ENCODE results near the gene CXCL8. TPM values are rescaled to one million over a fixed set of nuclear protein-coding genes. Genes with fewer than 3 reads are reported as not detected.

CXCL8 gene
- total RNA-seq, 1 donor from 2014 or later = 0.30 TPM

DNA sequence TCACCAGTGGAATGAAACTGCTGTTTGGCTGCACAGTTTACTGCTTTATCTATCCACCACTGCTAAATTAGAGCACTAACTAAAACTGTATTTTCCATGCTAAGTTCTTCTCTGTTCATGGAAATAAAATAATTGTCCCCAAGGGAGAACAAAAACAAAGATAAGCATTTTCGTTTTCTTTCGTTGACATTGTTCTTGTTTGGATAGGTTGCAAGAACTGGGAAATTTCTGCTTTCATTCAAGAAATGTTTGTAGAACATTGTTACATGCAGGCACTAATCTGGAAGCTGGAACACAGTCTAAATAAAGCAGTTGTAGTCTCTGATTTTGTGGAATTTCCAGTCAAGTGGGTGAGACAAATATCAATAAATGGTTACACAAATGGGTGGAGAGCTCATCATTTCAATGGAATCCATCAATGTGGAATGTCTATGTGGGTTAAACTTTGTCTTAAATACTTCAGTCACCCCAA, 5.8 kb upstream of the CXCL8 start:
- intact Hi-C loops (cut with micrococcal nuclease) = loop anchor here (10.0 kb wide), 1 partner anchor 140 kb away; no protein-coding TSS in a partner anchor
- no peak overlapping the region for H3K4me3 ChIP-seq
- H3K27me3 ChIP-seq (ENCODE audit: low read depth) = no peaks in the 10 kb centered on the region
- TF ChIP-seq, protein P1, sequence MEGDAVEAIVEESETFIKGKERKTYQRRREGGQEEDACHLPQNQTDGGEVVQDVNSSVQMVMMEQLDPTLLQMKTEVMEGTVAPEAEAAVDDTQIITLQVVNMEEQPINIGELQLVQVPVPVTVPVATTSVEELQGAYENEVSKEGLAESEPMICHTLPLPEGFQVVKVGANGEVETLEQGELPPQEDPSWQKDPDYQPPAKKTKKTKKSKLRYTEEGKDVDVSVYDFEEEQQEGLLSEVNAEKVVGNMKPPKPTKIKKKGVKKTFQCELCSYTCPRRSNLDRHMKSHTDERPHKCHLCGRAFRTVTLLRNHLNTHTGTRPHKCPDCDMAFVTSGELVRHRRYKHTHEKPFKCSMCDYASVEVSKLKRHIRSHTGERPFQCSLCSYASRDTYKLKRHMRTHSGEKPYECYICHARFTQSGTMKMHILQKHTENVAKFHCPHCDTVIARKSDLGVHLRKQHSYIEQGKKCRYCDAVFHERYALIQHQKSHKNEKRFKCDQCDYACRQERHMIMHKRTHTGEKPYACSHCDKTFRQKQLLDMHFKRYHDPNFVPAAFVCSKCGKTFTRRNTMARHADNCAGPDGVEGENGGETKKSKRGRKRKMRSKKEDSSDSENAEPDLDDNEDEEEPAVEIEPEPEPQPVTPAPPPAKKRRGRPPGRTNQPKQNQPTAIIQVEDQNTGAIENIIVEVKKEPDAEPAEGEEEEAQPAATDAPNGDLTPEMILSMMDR (IDR thresholded peaks at IDR 0.05; ENCODE audit: borderline replicate concordance) = no peak
- no peaks in the 10 kb centered on the region for H3K9me3 ChIP-seq (replicated peaks)
- peaks cover 45% of the 10 kb centered on the region for H3K4me1 ChIP-seq
- H3K36me3 ChIP-seq = no peaks in the 10 kb centered on the region
- H3K27ac ChIP-seq (replicated peaks) = peak overlapping the region; percentile 52
- no peak for DNase-seq

DNA sequence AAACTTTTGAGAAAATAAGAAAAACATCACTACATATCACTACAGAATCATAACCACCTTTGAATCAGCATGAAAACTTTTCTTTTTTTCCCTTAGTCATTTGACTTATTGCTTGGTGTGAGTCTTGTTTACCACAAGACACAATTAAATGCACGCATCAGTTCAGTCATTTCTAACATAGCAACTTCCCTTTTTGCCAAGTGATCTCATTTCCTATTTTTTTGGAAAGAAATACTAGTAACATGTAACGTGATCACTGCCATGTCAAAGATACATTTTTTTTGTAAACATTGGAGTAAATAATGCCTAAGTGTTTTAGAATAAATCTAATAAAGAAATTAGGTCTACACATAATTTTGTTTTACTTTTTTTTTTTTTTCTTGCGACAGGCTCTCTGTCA, 5.1 kb upstream of the CXCL8 start:
- Histone ChIP-seq H3K4me1 (peaks cover 45% of the 10 kb centered on the region), H3K9me3 (replicated peaks) (no peaks in the 10 kb centered on the region), H3K27ac (replicated peaks) (peak overlapping the region; percentile 52), H3K27me3 (ENCODE audit: low read depth) (no peaks in the 10 kb centered on the region), H3K36me3 (no peaks in the 10 kb centered on the region), H3K4me3 (no peak overlapping the region)
- intact Hi-C loops (cut with micrococcal nuclease) = loop anchor here (10.0 kb wide), 1 partner anchor 140 kb away; no protein-coding TSS in a partner anchor
- TF ChIP-seq, protein P1 (IDR thresholded peaks at IDR 0.05; ENCODE audit: borderline replicate concordance) = no peak
- no peak for DNase-seq

DNA sequence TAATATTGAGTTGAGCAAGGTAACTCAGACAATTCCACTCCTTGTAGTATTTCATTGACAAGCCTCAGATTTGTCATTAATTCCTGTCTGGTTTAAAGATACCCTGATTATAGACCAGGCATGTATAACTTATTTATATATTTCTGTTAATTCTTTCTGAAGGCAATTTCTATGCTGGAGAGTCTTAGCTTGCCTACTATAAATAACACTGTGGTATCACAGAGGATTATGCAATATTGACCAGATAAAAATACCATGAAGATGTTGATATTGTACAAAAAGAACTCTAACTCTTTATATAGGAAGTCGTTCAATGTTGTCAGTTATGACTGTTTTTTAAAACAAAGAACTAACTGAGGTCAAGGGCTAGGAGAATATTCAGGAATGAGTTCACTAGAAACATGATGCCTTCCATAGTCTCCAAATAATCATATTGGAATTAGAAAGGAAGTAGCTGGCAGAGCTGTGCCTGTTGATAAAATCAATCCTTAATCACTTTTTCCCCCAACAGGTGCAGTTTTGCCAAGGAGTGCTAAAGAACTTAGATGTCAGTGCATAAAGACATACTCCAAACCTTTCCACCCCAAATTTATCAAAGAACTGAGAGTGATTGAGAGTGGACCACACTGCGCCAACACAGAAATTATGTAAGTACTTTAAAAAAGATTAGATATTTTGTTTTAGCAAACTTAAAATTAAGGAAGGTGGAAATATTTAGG, 821 bp downstream of the CXCL8 start:
- Histone ChIP-seq H3K27ac (replicated peaks) (no peak overlapping the region), H3K27me3 (ENCODE audit: low read depth) (no peaks in the 10 kb centered on the region), H3K4me3 (no peak overlapping the region), H3K4me1 (peaks cover 19% of the 10 kb centered on the region), H3K36me3 (no peaks in the 10 kb centered on the region), H3K9me3 (replicated peaks) (peaks cover 8% of the 10 kb centered on the region)
- no peak for DNase-seq
- TF ChIP-seq, protein P1 (IDR thresholded peaks at IDR 0.05; ENCODE audit: borderline replicate concordance) = no peak
- intact Hi-C loops (cut with micrococcal nuclease) = no loop called here

DNA sequence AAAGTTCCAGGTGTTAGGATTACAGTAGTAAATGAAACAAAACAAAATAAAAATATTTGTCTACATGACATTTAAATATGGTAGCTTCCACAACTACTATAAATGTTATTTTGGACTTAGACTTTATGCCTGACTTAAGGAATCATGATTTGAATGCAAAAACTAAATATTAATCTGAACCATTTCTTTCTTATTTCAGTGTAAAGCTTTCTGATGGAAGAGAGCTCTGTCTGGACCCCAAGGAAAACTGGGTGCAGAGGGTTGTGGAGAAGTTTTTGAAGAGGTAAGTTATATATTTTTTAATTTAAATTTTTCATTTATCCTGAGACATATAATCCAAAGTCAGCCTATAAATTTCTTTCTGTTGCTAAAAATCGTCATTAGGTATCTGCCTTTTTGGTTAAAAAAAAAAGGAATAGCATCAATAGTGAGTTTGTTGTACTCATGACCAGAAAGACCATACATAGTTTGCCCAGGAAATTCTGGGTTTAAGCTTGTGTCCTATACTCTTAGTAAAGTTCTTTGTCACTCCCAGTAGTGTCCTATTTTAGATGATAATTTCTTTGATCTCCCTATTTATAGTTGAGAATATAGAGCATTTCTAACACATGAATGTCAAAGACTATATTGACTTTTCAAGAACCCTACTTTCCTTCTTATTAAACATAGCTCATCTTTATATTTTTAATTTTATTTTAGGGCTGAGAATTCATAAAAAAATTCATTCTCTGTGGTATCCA, 1.6 kb downstream of the CXCL8 start:
- Histone ChIP-seq H3K27ac (replicated peaks) (no peak overlapping the region), H3K36me3 (no peaks in the 10 kb centered on the region), H3K4me3 (no peak overlapping the region), H3K9me3 (replicated peaks) (peaks cover 8% of the 10 kb centered on the region), H3K27me3 (ENCODE audit: low read depth) (no peaks in the 10 kb centered on the region), H3K4me1 (peaks cover 19% of the 10 kb centered on the region)
- intact Hi-C loops (cut with micrococcal nuclease) = no loop called here
- TF ChIP-seq, protein P1 (IDR thresholded peaks at IDR 0.05; ENCODE audit: borderline replicate concordance) = no peak
- DNase-seq = no peak

DNA sequence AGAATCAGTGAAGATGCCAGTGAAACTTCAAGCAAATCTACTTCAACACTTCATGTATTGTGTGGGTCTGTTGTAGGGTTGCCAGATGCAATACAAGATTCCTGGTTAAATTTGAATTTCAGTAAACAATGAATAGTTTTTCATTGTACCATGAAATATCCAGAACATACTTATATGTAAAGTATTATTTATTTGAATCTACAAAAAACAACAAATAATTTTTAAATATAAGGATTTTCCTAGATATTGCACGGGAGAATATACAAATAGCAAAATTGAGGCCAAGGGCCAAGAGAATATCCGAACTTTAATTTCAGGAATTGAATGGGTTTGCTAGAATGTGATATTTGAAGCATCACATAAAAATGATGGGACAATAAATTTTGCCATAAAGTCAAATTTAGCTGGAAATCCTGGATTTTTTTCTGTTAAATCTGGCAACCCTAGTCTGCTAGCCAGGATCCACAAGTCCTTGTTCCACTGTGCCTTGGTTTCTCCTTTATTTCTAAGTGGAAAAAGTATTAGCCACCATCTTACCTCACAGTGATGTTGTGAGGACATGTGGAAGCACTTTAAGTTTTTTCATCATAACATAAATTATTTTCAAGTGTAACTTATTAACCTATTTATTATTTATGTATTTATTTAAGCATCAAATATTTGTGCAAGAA, 2.3 kb downstream of the CXCL8 start:
- no peak for DNase-seq
- Histone ChIP-seq H3K36me3 (no peaks in the 10 kb centered on the region), H3K4me3 (no peak overlapping the region), H3K27me3 (ENCODE audit: low read depth) (no peaks in the 10 kb centered on the region), H3K4me1 (peaks cover 19% of the 10 kb centered on the region), H3K9me3 (replicated peaks) (peaks cover 8% of the 10 kb centered on the region), H3K27ac (replicated peaks) (no peak overlapping the region)
- TF ChIP-seq, protein P1 (IDR thresholded peaks at IDR 0.05; ENCODE audit: borderline replicate concordance) = no peak
- intact Hi-C loops (cut with micrococcal nuclease) = no loop called here
